Hypothalamus (tissue), 51 donors: Measurements from ENCODE around the gene CNOT2.

Experiments
- DNase-seq, 51 donors: peaks; one replicate each; lab custom pipeline; 2025; lab: John Stamatoyannopoulos, UW

CNOT2 gene

GRCh38 chr12:70242695-70243509, at the start of gene CNOT2:
Gene CNOT2, plus strand, starts transcription at chr12:70243433. Its CDS starts 34,794 bp downstream, at chr12:70278227.
- DNase-seq: peak; percentile 50 to 94 (median 80)

DNA sequence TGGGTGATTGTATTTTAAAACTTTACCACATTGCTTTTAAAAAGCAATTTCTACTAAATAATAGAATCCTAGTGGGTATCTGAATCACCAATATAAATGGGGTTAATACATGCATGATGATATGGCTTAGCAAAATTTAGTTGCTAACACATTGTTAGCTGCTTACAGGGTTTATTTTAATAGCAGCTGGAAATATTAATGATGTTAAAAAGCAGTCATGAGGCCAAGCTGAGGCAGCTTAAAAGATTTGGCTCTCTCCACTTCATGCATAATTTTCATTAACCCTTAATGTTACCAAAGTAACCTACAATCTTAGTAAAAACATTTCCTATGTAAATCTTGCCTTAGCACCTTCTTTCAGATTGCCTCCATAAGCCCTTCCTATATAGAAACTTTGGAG, 49.2 kb upstream of the CNOT2 start:
- DNase-seq: no peak

GRCh38 chr12:70196811-70197281, 46.4 kb upstream of the CNOT2 start:
- DNase-seq: peak in 2 of 51 donors; percentile 4 to 17

GRCh38 chr12:70197345-70197744, 45.9 kb upstream of the CNOT2 start:
- no peak for DNase-seq

GRCh38 chr12:70213707-70214106, 29.5 kb upstream of the CNOT2 start:
- no peak for DNase-seq

- DNase-seq: no peak
These were observed 28.1 kb upstream of the CNOT2 start for GRCh38 chr12:70214972-70215617.

GRCh38 chr12:70217416-70217815, 25.8 kb upstream of the CNOT2 start:
- DNase-seq: no peak

GRCh38 chr12:70221626-70222025, 21.6 kb upstream of the CNOT2 start:
- no peak for DNase-seq

- DNase-seq: no peak
These were observed 15.3 kb upstream of the CNOT2 start for GRCh38 chr12:70227911-70228310.

DNA sequence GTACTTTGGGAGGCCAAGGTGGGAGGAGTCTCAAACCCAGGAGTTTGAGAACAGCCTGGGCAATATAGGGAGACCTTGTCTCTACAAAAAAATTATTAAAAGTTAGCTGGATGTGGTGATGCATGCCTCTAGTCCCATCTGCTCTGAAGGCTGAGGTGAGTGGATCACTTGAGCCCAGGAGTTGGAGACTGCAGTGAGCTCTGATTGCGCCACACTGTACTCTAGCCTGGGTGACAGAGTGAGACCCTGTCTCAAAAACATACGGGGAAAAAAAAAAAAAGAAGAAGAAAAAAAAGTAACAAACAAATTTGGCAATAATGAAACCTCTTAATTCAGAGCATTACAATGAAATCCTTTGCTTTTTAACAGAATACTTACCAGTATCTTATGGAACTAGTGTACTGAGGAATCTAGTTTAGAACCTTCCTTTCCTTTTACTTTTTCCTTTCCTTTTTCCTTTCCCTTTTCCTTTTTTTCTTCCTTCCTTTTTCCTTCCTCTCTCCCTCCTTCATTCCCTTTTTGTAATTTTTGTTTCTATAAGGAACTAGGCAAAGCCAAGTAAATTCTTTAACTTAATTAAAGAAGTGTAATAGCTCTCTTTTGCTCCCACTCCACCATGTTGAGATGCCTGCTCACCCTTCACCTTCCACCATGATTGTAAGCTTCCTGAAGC, 12.2 kb upstream of the CNOT2 start:
- no peak for DNase-seq

GRCh38 chr12:70236990-70237389, 6.2 kb upstream of the CNOT2 start:
- no peak for DNase-seq

GRCh38 chr12:70240673-70241072, 2.6 kb upstream of the CNOT2 start:
- DNase-seq: no peak

DNA sequence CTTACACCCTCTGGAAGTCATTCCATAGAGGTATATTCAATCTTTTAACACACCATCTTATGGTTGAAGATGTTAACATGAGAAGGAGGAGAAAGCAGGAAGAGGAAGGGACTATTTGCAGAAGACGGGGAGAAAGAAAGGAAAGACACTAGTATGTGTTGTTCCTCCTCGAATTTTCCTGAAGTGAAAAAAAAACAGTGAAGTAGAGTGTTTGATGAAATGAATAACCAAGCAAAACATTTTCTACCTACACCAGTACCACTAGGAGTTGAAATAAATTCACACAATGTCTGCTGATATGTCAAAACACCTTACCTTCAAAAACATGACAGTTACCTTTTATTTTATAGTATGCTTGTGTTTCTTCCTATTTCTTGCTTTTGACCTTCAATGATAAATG, 1.4 kb upstream of the CNOT2 start:
- no peak for DNase-seq

DNA sequence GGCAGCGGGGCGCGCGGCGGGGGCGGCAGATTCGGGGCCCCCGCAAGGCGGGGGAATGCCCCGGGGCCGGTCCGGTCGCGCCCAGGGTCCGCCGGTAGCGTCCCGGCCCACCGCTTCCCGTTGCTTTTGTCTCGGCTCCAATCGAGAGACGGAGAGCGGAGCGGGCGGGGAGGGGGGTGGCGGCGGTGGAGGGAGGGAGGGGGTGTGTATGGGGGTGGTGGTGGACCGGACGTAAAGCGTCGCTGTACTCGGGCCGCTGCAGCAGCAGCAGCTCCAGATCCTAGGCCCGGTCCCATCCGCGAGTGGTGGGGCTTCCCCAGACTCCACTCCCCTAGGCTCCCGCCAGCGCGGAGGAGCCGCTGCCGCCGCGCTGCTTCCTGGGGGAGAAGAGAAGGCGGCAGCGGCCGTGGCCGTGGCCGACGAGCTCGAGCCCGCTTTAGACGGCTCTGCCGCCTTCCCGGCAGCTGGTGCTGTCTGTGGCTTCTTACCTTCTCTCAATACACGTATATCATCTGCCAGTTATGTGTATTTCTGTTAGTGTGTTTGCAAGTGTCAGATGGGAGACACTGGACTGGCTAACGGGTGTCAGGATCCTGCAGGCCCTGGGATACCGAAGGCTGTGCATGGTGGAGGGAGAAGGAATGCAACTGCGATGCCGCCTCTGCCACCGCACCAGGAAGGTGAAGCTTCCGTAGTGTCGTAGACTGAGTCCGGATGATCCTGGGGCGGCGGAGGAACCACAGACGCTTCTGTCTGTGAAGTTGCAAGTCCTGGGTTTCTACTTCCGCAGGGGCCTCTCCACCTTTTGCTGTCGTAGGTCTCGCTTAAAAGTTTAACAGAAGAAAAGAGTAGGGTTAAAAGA, 508 bp downstream of the CNOT2 start:
- peak in 49 of 51 donors; percentile 32 to 94 (median 68) for DNase-seq

- DNase-seq: no peak
These were observed 1.2 kb downstream of the CNOT2 start for GRCh38 chr12:70244409-70244808.

GRCh38 chr12:70245458-70245857, 2.2 kb downstream of the CNOT2 start:
- no peak for DNase-seq

GRCh38 chr12:70246580-70246979, 3.3 kb downstream of the CNOT2 start:
- DNase-seq: no peak

DNA sequence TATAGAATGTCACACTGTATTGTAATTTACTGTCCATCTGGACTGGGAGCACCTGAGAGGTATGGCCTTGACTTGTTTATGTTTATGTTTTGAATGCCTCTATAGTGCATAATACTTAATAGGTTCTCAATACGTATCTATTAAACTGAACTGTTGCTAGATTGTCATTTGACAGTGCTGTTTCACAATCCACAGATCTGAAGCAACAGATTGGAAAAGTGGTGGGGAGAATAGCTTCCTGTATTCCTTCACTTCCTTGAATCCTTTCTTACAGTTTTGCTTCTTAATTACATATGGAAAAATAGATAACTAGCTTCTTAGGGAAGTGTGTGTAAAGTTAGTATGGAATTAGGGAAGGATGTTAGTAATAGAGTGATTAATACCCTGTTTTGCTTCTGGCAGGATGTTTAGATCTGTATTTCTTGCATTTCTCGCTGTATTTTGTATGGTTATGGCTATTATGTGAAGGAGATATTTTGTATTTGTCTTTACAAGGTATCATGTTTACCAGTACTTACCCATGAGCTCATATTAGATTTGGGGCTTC, 4.5 kb downstream of the CNOT2 start:
- no peak for DNase-seq

- no peak for DNase-seq
These were observed 5.6 kb downstream of the CNOT2 start for GRCh38 chr12:70248876-70249275.

- DNase-seq: no peak
These were observed 6.7 kb downstream of the CNOT2 start for GRCh38 chr12:70249903-70250302.
